ENCODE measurements around the gene CNTN5.

Gene CNTN5

DNA sequence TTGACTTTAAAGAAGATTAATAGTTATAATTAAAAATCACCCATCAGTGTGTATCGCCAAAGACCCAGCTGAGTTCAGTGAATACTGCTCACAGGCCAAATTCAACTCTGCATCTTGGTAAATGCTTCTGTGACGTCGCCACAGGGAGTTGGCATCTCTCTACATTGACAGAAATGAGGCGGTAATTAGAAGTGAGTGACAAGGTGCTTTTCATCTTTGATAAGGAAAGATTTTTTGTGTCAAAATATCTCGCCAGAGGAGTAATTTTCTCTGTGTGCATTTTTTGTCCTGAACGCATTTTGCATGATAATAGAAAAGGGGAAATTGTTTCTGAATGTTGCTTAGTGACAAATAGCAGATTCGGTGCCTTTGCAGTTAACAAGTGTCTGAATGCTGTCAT is 345.8 kb downstream of the CNTN5 start:
- no peak overlapping the region for H3K4me3 ChIP-seq (ENCODE audit: low read depth, low read length)
- no peak for DNase-seq (ENCODE audit: low read depth)
- TF ChIP-seq, protein P1, sequence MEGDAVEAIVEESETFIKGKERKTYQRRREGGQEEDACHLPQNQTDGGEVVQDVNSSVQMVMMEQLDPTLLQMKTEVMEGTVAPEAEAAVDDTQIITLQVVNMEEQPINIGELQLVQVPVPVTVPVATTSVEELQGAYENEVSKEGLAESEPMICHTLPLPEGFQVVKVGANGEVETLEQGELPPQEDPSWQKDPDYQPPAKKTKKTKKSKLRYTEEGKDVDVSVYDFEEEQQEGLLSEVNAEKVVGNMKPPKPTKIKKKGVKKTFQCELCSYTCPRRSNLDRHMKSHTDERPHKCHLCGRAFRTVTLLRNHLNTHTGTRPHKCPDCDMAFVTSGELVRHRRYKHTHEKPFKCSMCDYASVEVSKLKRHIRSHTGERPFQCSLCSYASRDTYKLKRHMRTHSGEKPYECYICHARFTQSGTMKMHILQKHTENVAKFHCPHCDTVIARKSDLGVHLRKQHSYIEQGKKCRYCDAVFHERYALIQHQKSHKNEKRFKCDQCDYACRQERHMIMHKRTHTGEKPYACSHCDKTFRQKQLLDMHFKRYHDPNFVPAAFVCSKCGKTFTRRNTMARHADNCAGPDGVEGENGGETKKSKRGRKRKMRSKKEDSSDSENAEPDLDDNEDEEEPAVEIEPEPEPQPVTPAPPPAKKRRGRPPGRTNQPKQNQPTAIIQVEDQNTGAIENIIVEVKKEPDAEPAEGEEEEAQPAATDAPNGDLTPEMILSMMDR (IDR thresholded peaks at IDR 0.05; ENCODE audit: low read depth, low read length, missing control alignments): no peak

DNA sequence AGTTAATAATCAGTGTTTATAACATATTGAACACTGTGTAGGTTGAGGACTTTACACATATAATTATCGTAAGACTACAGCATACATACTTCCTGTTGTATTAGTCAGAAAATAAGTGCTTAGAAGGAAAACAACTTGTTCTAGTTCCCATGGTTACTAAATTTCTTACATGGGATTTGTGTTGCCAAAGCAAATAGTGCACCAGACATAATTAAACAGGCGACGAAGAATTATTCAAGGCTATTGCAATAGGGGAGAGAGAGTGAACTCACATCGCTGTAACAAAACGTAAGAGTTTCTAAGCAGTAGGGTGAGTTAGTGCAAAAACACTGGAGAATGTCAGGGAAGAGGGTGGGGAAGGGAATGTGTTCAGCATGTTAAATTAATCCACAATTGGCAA is 347.8 kb downstream of the CNTN5 start:
- TF ChIP-seq, protein P1 (IDR thresholded peaks at IDR 0.05; ENCODE audit: low read depth, low read length, missing control alignments): no peak
- no peak for DNase-seq (ENCODE audit: low read depth)
- no peak overlapping the region for H3K4me3 ChIP-seq (ENCODE audit: low read depth, low read length)

- TF ChIP-seq, protein P1 (IDR thresholded peaks at IDR 0.05; ENCODE audit: low read depth, low read length, missing control alignments): no peak
- DNase-seq (ENCODE audit: low read depth): no peak
- H3K4me3 ChIP-seq (ENCODE audit: low read depth, low read length): no peak overlapping the region
These were observed 349.9 kb downstream of the CNTN5 start for GRCh38 chr11:99370549-99371216.

DNA sequence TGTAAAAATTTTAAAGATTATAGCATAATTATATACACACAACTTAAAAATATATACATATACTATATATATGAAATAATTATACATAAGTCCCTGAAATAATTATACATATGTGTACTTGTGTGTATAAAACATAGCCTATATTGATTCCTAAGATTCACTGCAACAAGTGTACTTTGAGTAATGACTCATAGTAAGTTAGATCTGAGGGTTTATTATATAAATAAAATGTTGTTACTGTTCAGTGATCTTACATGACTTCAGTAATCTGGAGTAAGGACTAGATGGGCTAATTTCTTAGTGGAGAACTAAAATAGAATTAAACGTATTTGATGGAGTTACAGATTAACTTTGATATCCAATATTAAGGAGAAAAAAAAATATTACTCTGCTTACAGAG is 350.5 kb downstream of the CNTN5 start:
- H3K4me3 ChIP-seq (ENCODE audit: low read depth, low read length): no peak overlapping the region
- no peak for DNase-seq (ENCODE audit: low read depth)
- TF ChIP-seq, protein P1 (IDR thresholded peaks at IDR 0.05; ENCODE audit: low read depth, low read length, missing control alignments): no peak

DNA sequence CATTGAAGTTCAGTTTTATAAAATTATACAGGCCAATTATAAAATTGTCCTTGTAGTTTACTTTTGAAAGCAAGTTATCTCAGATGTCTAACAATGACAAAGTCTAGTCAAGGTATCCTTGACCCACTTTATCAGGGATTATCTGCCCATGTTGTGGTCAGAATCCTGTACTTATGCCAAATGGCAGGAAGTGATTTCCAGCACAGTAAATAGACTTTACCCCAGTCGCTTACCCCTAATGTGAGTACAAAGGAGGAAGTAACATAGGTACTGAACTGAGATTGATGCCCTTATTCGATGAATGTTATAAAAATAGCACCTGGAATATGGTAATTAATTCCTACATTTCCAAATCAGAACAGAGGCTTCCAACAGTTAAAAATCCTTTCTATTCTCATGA is 355.7 kb downstream of the CNTN5 start:
- no peak overlapping the region for H3K4me3 ChIP-seq (ENCODE audit: low read depth, low read length)
- TF ChIP-seq, protein P1 (IDR thresholded peaks at IDR 0.05; ENCODE audit: low read depth, low read length, missing control alignments): no peak
- no peak for DNase-seq (ENCODE audit: low read depth)

GRCh38 chr11:99383648-99384245 is 363.0 kb downstream of the CNTN5 start:
- no peak for DNase-seq (ENCODE audit: low read depth)
- TF ChIP-seq, protein P1 (IDR thresholded peaks at IDR 0.05; ENCODE audit: low read depth, low read length, missing control alignments): no peak

GRCh38 chr11:99391245-99391644 is 370.5 kb downstream of the CNTN5 start:
- no peak overlapping the region for H3K4me3 ChIP-seq (ENCODE audit: low read depth, low read length)
- DNase-seq (ENCODE audit: low read depth): no peak
- TF ChIP-seq, protein P1 (IDR thresholded peaks at IDR 0.05; ENCODE audit: low read depth, low read length, missing control alignments): no peak

More at GRCh38 chr11:99383648-99384245, 363.0 kb downstream of the CNTN5 start:
- H3K4me3 ChIP-seq (ENCODE audit: low read depth, low read length): no peak overlapping the region

Data from GM12864 (cell line).